GM12891 (cell line): ENCODE results near the gene ZBTB43.

Source experiments
- POLR2A ChIP-seq: IDR thresholded peaks from 2 replicates; pipeline ENCODE4 v1.6.1; 2011; ENCODE audit warnings: low read depth, low read length, control low read depth
- POLR2AphosphoS5 ChIP-seq: IDR thresholded peaks from 2 replicates; pipeline ENCODE4 v1.6.1; 2011; ENCODE audit warnings: low read depth, low read length, control low read depth
- SPI1 ChIP-seq: IDR thresholded peaks from 2 replicates; pipeline ENCODE4 v1.6.1; 2011; ENCODE audit warnings: low read depth, low read length, control low read depth
- TAF1 ChIP-seq: IDR thresholded peaks from 2 replicates; pipeline ENCODE4 v1.6.1; 2011; ENCODE audit warnings: low read depth, low read length, control low read depth

DNA sequence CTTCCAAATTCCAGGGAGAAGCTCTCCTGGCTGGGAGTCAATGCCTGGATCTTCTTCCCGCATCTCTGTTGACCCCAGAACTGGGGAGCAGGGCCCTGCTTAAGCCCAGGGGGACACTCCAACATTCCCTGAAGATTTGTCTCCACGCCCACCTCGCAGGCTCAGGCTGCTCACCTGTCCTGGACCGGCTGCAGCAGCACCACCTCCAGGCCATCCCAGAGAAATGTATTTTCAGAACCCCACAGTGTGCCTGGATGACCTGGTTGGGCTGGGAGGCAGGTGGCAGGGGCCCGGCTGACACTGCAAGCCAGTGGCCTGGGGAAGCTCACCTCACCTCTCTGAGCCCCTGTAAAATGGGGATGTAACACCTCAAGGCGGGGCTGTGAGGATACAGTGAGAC is 27.1 kb upstream of the ZBTB43 start:
- TF ChIP-seq POLR2A = no peak
- TF ChIP-seq SPI1 = no peak
- TF ChIP-seq POLR2AphosphoS5 = no peak
- no peak for TF ChIP-seq TAF1
